ENCODE data around the gene LHFPL6.
"Not testable (repeated sequence)": the region's sequence is repeated elsewhere in the genome, so short reads cannot be mapped to it uniquely, and the experiment has no call there.

Gene LHFPL6

DNA sequence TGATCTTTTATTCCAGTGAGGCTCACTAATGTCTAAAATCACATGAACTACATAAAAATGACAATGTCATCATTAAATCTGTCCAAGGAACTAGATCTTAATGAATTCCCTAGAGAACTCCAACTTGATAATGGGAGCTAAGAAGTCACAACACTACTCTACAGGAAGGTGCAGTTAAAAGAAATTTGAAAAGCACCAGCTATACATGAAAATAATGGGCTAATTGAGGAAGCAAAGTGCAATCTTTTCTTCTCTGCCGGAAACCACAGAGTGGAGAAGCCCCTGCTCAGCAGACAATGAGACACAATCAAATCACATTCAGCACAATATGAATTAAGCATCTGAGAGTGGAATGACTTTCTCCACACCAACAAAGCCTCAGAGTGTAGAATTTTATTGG lies 261.7 kb downstream of the LHFPL6 start:
- Histone ChIP-seq H3K56ac (ENCODE audit: low read length) (no peak overlapping the region), H3K4me2 (ENCODE audit: low read length) (no peak overlapping the region), H2AK5ac (ENCODE audit: low read length) (no peak overlapping the region), H3K9ac (ENCODE audit: low read length) (no peak overlapping the region), H3K27ac (ENCODE audit: low read depth, low read length) (no peak overlapping the region), H3K36me3 (ENCODE audit: control insufficient read depth, insufficient read depth, low read length) (no peaks in the 10 kb centered on the region), H3K4me1 (ENCODE audit: control insufficient read depth, low read depth, low read length) (peaks cover 4% of the 10 kb centered on the region), H3K23ac (ENCODE audit: low read length) (no peak overlapping the region), H2BK5ac (ENCODE audit: low read length) (no peak overlapping the region), H3K18ac (ENCODE audit: low read length) (no peak overlapping the region), H2BK120ac (ENCODE audit: low read depth, low read length) (no peak overlapping the region), H4K5ac (ENCODE audit: low read length) (no peak overlapping the region), H3K4me3 (ENCODE audit: low read length) (no peak overlapping the region), H4K8ac (ENCODE audit: low read depth, low read length) (no peak overlapping the region), H3K4ac (ENCODE audit: low read depth, low read length) (no peak overlapping the region), H2BK15ac (replicated peaks; ENCODE audit: low read depth) (no peak overlapping the region), H3K79me1 (ENCODE audit: low read length) (no peaks in the 10 kb centered on the region), H3K79me2 (ENCODE audit: control insufficient read depth, insufficient read depth, low read length) (no peaks in the 10 kb centered on the region), H3K27me3 (ENCODE audit: insufficient read depth, low read length, poor library complexity) (no peaks in the 10 kb centered on the region)
- no peak for DNase-seq
- no CpG with 5 or more reads among the region's 1 CpG for WGBS (ENCODE audit: extremely low coverage, insufficient coverage, low lambda C conversion rate)

DNA sequence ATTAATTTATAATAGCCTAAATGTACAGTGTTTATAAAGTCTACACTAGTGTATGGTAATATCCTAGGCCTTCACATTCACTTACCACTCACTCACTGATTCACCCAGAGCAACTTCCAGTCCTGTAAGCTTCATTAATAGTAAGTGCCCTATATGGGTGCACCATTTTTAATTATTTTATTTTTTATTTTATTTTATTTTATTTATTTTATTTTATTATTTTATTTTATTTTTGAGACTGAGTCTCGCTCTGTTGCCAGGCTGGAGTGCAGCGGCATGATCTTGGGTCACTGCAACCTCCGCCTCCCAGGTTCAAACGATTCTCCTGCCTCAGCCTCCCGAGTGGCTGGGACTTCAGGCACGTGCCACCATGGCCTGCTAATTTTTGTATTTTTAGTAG lies 264.9 kb downstream of the LHFPL6 start:
- not testable (repeated sequence) for H3K79me2 ChIP-seq (ENCODE audit: control insufficient read depth, insufficient read depth, low read length); H3K4me3 ChIP-seq (ENCODE audit: low read length); H3K23ac ChIP-seq (ENCODE audit: low read length); H4K8ac ChIP-seq (ENCODE audit: low read depth, low read length); H2BK120ac ChIP-seq (ENCODE audit: low read depth, low read length); H3K18ac ChIP-seq (ENCODE audit: low read length); H2BK15ac ChIP-seq (replicated peaks; ENCODE audit: low read depth); H3K27ac ChIP-seq (ENCODE audit: low read depth, low read length); H3K36me3 ChIP-seq (ENCODE audit: control insufficient read depth, insufficient read depth, low read length); H2BK5ac ChIP-seq (ENCODE audit: low read length); H3K27me3 ChIP-seq (ENCODE audit: insufficient read depth, low read length, poor library complexity); H2AK5ac ChIP-seq (ENCODE audit: low read length); H3K4me1 ChIP-seq (ENCODE audit: control insufficient read depth, low read depth, low read length); H4K5ac ChIP-seq (ENCODE audit: low read length); H3K9ac ChIP-seq (ENCODE audit: low read length); H3K4ac ChIP-seq (ENCODE audit: low read depth, low read length); DNase-seq; H3K79me1 ChIP-seq (ENCODE audit: low read length); H3K56ac ChIP-seq (ENCODE audit: low read length); H3K4me2 ChIP-seq (ENCODE audit: low read length)
- no CpG with 5 or more reads among the region's 6 CpGs for WGBS (ENCODE audit: extremely low coverage, insufficient coverage, low lambda C conversion rate)

DNA sequence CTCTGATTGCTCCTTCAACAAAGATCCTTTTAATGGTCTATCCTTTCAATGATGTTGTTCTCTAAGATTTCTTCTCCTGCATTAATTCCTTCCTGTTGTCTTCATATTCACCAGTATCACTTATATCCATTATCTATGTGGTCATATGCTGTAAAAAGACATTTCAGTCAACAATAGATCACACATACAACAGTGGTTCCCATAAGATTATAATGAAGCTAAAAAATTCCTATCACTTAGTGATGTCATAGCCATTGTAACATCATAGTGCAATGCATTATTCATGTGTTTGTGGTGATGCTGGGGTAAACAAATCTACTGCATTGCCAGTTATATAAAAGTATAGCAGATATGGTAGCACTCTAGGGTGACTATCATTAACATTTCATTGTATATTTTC lies 266.1 kb downstream of the LHFPL6 start:
- no peak overlapping the region for H3K18ac ChIP-seq (ENCODE audit: low read length)
- H3K36me3 ChIP-seq (ENCODE audit: control insufficient read depth, insufficient read depth, low read length), result no peaks in the 10 kb centered on the region
- no peak overlapping the region for H2BK5ac ChIP-seq (ENCODE audit: low read length)
- H3K4me2 ChIP-seq (ENCODE audit: low read length), result no peak overlapping the region
- H3K79me2 ChIP-seq (ENCODE audit: control insufficient read depth, insufficient read depth, low read length), result no peaks in the 10 kb centered on the region
- H2BK15ac ChIP-seq (replicated peaks; ENCODE audit: low read depth), result no peak overlapping the region
- no peak overlapping the region for H4K8ac ChIP-seq (ENCODE audit: low read depth, low read length)
- H3K27ac ChIP-seq (ENCODE audit: low read depth, low read length), result no peak overlapping the region
- no peak overlapping the region for H3K23ac ChIP-seq (ENCODE audit: low read length)
- no peak overlapping the region for H3K56ac ChIP-seq (ENCODE audit: low read length)
- H3K9ac ChIP-seq (ENCODE audit: low read length), result no peak overlapping the region
- no peak overlapping the region for H2BK120ac ChIP-seq (ENCODE audit: low read depth, low read length)
- no peak overlapping the region for H3K4ac ChIP-seq (ENCODE audit: low read depth, low read length)
- no peak for DNase-seq
- H4K5ac ChIP-seq (ENCODE audit: low read length), result no peak overlapping the region
- no peak overlapping the region for H2AK5ac ChIP-seq (ENCODE audit: low read length)
- no peaks in the 10 kb centered on the region for H3K27me3 ChIP-seq (ENCODE audit: insufficient read depth, low read length, poor library complexity)
- H3K4me1 ChIP-seq (ENCODE audit: control insufficient read depth, low read depth, low read length), result no peaks in the 10 kb centered on the region
- no peaks in the 10 kb centered on the region for H3K79me1 ChIP-seq (ENCODE audit: low read length)
- no peak overlapping the region for H3K4me3 ChIP-seq (ENCODE audit: low read length)

DNA sequence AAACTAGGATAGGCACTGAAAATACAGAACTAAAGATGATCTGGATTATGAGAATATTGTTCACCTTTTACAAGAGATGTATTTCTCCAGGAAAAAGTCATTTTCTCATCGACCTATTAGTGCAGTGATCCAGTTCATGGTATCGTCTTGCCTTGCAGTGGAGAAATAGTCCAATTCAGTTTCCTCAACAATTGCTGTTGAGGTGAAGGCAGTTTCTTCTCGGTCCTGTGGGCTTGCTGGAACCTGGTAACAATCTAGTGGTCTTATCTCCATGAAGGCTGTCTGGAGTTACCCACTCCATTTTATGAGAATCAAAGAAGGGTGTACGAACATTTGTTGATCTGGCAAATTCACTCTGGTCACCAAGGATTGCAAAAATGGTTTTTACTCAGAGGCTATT lies 266.8 kb downstream of the LHFPL6 start:
- Histone ChIP-seq H3K23ac (ENCODE audit: low read length) (no peak overlapping the region), H3K4me1 (ENCODE audit: control insufficient read depth, low read depth, low read length) (no peaks in the 10 kb centered on the region), H3K18ac (ENCODE audit: low read length) (no peak overlapping the region), H3K27ac (ENCODE audit: low read depth, low read length) (no peak overlapping the region), H4K8ac (ENCODE audit: low read depth, low read length) (no peak overlapping the region), H3K27me3 (ENCODE audit: insufficient read depth, low read length, poor library complexity) (no peaks in the 10 kb centered on the region), H2AK5ac (ENCODE audit: low read length) (no peak overlapping the region), H3K79me2 (ENCODE audit: control insufficient read depth, insufficient read depth, low read length) (no peaks in the 10 kb centered on the region), H3K9ac (ENCODE audit: low read length) (no peak overlapping the region), H3K56ac (ENCODE audit: low read length) (no peak overlapping the region), H3K36me3 (ENCODE audit: control insufficient read depth, insufficient read depth, low read length) (no peaks in the 10 kb centered on the region), H4K5ac (ENCODE audit: low read length) (no peak overlapping the region), H2BK120ac (ENCODE audit: low read depth, low read length) (no peak overlapping the region), H3K79me1 (ENCODE audit: low read length) (no peaks in the 10 kb centered on the region), H3K4me2 (ENCODE audit: low read length) (no peak overlapping the region), H3K4me3 (ENCODE audit: low read length) (no peak overlapping the region), H3K4ac (ENCODE audit: low read depth, low read length) (no peak overlapping the region), H2BK15ac (replicated peaks; ENCODE audit: low read depth) (no peak overlapping the region), H2BK5ac (ENCODE audit: low read length) (no peak overlapping the region)
- no CpG with 5 or more reads among the region's 4 CpGs for WGBS (ENCODE audit: extremely low coverage, insufficient coverage, low lambda C conversion rate)
- DNase-seq, result no peak

DNA sequence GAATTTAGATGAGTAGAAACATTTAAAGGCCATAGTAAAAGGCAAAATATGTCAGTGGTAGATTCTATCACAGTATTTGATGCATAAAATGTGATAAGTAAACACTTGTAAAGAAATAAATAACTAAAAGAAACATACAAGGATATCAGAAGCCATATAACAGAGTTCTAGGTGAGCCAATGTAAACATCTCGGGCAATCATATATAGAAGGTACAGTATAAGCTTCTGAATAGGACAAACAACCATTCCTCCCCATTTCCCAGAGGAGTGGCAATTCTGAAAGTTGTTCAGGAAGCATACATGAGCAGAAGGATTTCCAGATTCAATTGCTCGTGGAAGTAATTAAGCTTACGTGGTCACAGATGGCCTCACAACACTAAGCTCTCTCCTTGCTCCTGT lies 267.3 kb downstream of the LHFPL6 start:
- no peak for DNase-seq
- Histone ChIP-seq H3K27me3 (ENCODE audit: insufficient read depth, low read length, poor library complexity) (no peaks in the 10 kb centered on the region), H2BK15ac (replicated peaks; ENCODE audit: low read depth) (no peak overlapping the region), H3K4me3 (ENCODE audit: low read length) (no peak overlapping the region), H2BK120ac (ENCODE audit: low read depth, low read length) (no peak overlapping the region), H3K4me2 (ENCODE audit: low read length) (no peak overlapping the region), H3K56ac (ENCODE audit: low read length) (no peak overlapping the region), H3K36me3 (ENCODE audit: control insufficient read depth, insufficient read depth, low read length) (no peaks in the 10 kb centered on the region), H4K8ac (ENCODE audit: low read depth, low read length) (no peak overlapping the region), H3K79me1 (ENCODE audit: low read length) (no peaks in the 10 kb centered on the region), H3K4me1 (ENCODE audit: control insufficient read depth, low read depth, low read length) (no peaks in the 10 kb centered on the region), H3K27ac (ENCODE audit: low read depth, low read length) (no peak overlapping the region), H3K79me2 (ENCODE audit: control insufficient read depth, insufficient read depth, low read length) (no peaks in the 10 kb centered on the region), H3K4ac (ENCODE audit: low read depth, low read length) (no peak overlapping the region), H3K23ac (ENCODE audit: low read length) (no peak overlapping the region), H3K18ac (ENCODE audit: low read length) (no peak overlapping the region), H4K5ac (ENCODE audit: low read length) (no peak overlapping the region), H3K9ac (ENCODE audit: low read length) (no peak overlapping the region), H2BK5ac (ENCODE audit: low read length) (no peak overlapping the region), H2AK5ac (ENCODE audit: low read length) (no peak overlapping the region)
- no CpG with 5 or more reads among the region's 3 CpGs for WGBS (ENCODE audit: extremely low coverage, insufficient coverage, low lambda C conversion rate)

DNA sequence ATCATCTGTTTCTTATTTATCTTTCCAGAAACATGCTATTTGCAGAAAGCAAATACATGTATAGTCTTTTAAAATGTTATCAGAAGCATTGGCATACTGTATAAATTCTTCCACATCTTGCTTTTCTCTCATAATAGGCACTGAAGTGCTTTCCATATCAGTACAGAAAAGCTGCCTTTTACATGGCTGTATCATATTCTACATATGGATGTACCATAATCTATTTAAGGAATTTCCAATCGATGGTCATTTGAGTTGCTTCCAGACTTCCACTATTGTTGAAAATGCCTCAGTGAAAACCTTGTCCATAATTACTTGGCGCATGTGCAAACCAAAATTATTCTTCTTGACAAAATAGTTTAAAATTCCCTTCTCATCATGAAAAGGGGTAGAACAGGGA lies 272.5 kb downstream of the LHFPL6 start:
- DNase-seq, result no peak
- Histone ChIP-seq H2BK5ac (ENCODE audit: low read length) (no peak overlapping the region), H3K18ac (ENCODE audit: low read length) (no peak overlapping the region), H4K5ac (ENCODE audit: low read length) (no peak overlapping the region), H2AK5ac (ENCODE audit: low read length) (no peak overlapping the region), H3K4me1 (ENCODE audit: control insufficient read depth, low read depth, low read length) (no peaks in the 10 kb centered on the region), H3K79me2 (ENCODE audit: control insufficient read depth, insufficient read depth, low read length) (no peaks in the 10 kb centered on the region), H3K56ac (ENCODE audit: low read length) (no peak overlapping the region), H3K9ac (ENCODE audit: low read length) (no peak overlapping the region), H3K4me3 (ENCODE audit: low read length) (no peak overlapping the region), H2BK120ac (ENCODE audit: low read depth, low read length) (no peak overlapping the region), H2BK15ac (replicated peaks; ENCODE audit: low read depth) (no peak overlapping the region), H3K4me2 (ENCODE audit: low read length) (no peak overlapping the region), H3K27ac (ENCODE audit: low read depth, low read length) (no peak overlapping the region), H3K4ac (ENCODE audit: low read depth, low read length) (no peak overlapping the region), H3K36me3 (ENCODE audit: control insufficient read depth, insufficient read depth, low read length) (no peaks in the 10 kb centered on the region), H3K79me1 (ENCODE audit: low read length) (no peaks in the 10 kb centered on the region), H3K27me3 (ENCODE audit: insufficient read depth, low read length, poor library complexity) (no peaks in the 10 kb centered on the region), H3K23ac (ENCODE audit: low read length) (no peak overlapping the region), H4K8ac (ENCODE audit: low read depth, low read length) (no peak overlapping the region)
- no CpG with 5 or more reads among the region's 2 CpGs for WGBS (ENCODE audit: extremely low coverage, insufficient coverage, low lambda C conversion rate)
